ENCODE results near the gene CENPS. TPM values are rescaled to one million over a fixed set of nuclear protein-coding genes. Genes with fewer than 3 reads are reported as not detected.

The CENPS gene
- polyA plus RNA-seq, 1 experiment: 9.6 TPM

- Histone ChIP-seq H3K4me3 (ENCODE audit: low read depth, low read length) (no peak overlapping the region), H3K36me3 (ENCODE audit: control insufficient read depth, insufficient read depth, low read length) (no peaks in the 10 kb centered on the region), H3K27me3 (ENCODE audit: control insufficient read depth, insufficient read depth, low read length) (no peaks in the 10 kb centered on the region)
- POLR2A ChIA-PET: no interaction called here
- no peak for DNase-seq (ENCODE audit: low read depth)
- CTCF ChIA-PET: interaction anchor here (3.6 kb wide), 1 partner anchor 13 kb away, joined by 15 read pairs; the partner anchor contains the start of gene CENPS
- no peak for TF ChIP-seq CTCF (IDR thresholded peaks at IDR 0.05; ENCODE audit: insufficient read depth, low read depth, low read length)
Measured at GRCh38 chr1:10444248-10444647, 14.0 kb downstream of the CENPS start.

DNA sequence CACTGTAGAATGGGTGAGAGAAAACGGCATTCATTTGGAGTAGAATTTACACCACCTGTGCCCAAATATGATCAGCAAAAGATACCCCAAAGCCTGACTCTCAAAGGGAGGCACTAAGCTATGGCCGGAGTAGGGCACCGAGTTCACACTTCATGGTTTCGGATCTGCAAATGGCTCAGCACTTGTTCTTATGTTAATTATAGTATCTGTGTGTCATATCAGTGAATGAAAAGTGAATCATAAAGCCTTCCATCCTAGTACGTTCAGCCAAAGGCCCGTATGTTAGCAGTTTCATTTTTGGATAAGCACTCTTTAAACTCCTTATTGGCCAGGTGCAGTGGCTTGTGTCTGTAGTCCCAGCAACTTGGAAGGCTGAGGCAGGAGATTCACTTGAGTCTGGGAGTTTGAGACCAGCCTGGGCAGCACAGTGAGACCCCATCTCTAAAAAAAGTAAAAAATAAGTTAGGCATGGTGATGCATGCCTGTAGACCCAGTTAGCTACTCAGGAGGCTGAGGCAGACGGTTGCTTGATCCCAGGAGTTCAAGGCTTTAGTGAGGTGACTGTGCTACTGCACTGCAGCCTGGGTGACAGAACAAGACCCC is 14.7 kb downstream of the CENPS start:
- H3K27me3 ChIP-seq (ENCODE audit: control insufficient read depth, insufficient read depth, low read length): no peaks in the 10 kb centered on the region
- ChIA-PET POLR2A (no interaction called here), CTCF (interaction anchor here (3.6 kb wide), 1 partner anchor 14 kb away, joined by 15 read pairs; the partner anchor contains the start of gene CENPS)
- no peaks in the 10 kb centered on the region for H3K36me3 ChIP-seq (ENCODE audit: control insufficient read depth, insufficient read depth, low read length)
- no peak overlapping the region for H3K4me3 ChIP-seq (ENCODE audit: low read depth, low read length)
- TF ChIP-seq CTCF (IDR thresholded peaks at IDR 0.05; ENCODE audit: insufficient read depth, low read depth, low read length): no peak
- DNase-seq (ENCODE audit: low read depth): no peak

DNA sequence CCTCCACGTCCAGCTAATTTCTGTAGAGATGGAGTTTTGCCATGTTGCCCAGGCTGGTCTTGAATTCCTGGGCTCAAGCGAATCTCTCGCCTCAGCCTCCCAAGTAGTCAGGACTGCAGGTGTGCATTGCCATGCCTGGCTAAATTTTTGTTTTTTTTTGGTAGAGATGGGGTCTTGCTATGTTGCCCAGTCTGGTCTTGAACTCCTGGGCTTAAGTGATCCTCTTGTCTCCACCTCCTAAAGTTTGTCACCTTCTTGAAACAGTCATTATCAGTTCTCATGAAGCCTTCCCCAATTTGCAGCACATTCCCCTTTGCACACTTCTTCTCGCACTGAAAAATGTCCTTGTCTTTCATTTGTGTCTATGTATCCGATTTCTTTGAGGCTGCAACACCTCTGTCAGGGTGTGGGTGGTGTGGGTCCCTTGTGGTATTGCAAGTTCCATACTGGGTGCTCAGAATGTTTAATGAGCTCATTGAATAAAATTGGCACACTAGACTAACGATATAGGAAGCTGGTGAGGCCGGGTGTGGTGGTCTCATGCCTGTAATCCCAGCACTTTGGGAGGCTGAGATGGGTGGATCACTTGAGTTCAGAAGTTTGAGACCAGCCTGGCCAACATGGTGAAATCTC is 16.7 kb downstream of the CENPS start:
- Histone ChIP-seq H3K36me3 (ENCODE audit: control insufficient read depth, insufficient read depth, low read length) (no peaks in the 10 kb centered on the region), H3K27me3 (ENCODE audit: control insufficient read depth, insufficient read depth, low read length) (no peaks in the 10 kb centered on the region), H3K4me3 (ENCODE audit: low read depth, low read length) (no peak overlapping the region)
- CTCF ChIA-PET: interaction anchor here (1.1 to 1.4 kb wide), 2 partner anchors 14 to 17 kb away, joined by 3 read pairs; no protein-coding TSS in a partner anchor
- POLR2A ChIA-PET: no interaction called here
- no peak for DNase-seq (ENCODE audit: low read depth)
- no peak for TF ChIP-seq CTCF (IDR thresholded peaks at IDR 0.05; ENCODE audit: insufficient read depth, low read depth, low read length)

DNA sequence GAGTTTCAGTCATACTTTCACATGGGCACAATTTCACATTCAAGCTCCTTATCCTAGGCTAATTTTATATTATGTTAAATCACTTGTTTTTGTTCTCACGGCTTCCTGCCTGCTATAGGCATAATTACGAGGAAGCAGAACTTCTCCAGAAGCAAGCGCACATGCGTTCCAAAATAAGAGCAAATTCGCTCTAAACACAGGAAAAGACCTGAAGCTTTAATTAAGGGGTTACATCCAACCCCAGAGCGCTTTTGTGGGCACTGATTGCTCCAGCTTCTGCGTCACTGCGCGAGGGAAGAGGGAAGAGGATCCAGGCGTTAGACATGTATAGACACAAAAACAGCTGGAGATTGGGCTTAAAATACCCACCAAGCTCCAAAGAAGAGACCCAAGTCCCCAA is 19.5 kb downstream of the CENPS start, which contains the start of gene CORT:
CORT (plus strand) TSS at position 281 of the 400 bp plus-strand sequence. CDS start 193 bp downstream, outside the sequence.
- TF ChIP-seq CTCF (IDR thresholded peaks at IDR 0.05; ENCODE audit: insufficient read depth, low read depth, low read length): no peak
- Histone ChIP-seq H3K27me3 (ENCODE audit: control insufficient read depth, insufficient read depth, low read length) (no peaks in the 10 kb centered on the region), H3K36me3 (ENCODE audit: control insufficient read depth, insufficient read depth, low read length) (no peaks in the 10 kb centered on the region), H3K4me3 (ENCODE audit: low read depth, low read length) (no peak within 1 kb of the TSS)
- CTCF ChIA-PET: interaction anchor here (1.7 to 1.9 kb wide), 2 partner anchors 19 to 44 kb away, joined by 4 to 6 read pairs; no protein-coding TSS in a partner anchor
- no peak for DNase-seq (ENCODE audit: low read depth)
- POLR2A ChIA-PET: no interaction called here

GRCh38 chr1:10450156-10450814 is 20.1 kb downstream of the CENPS start:
- TF ChIP-seq CTCF (IDR thresholded peaks at IDR 0.05; ENCODE audit: insufficient read depth, low read depth, low read length): no peak
- DNase-seq (ENCODE audit: low read depth): no peak
- no peak overlapping the region for H3K4me3 ChIP-seq (ENCODE audit: low read depth, low read length)
- H3K36me3 ChIP-seq (ENCODE audit: control insufficient read depth, insufficient read depth, low read length): no peaks in the 10 kb centered on the region
- H3K27me3 ChIP-seq (ENCODE audit: control insufficient read depth, insufficient read depth, low read length): no peaks in the 10 kb centered on the region
- ChIA-PET CTCF (interaction anchor here (1.7 to 1.9 kb wide), 2 partner anchors 19 to 44 kb away, joined by 4 to 6 read pairs; no protein-coding TSS in a partner anchor), POLR2A (no interaction called here)
